ENCODE data around the gene PHF3.
"Not testable (repeated sequence)": the region's sequence is repeated elsewhere in the genome, so short reads cannot be mapped to it uniquely, and the experiment has no call there.

Gene PHF3

GRCh38 chr6:63714091-63714490 lies 78.5 kb downstream of the PHF3 start:
- Histone ChIP-seq H3K36me3 (ENCODE audit: control insufficient read depth, low read depth, low read length) (peaks cover 43% of the 10 kb centered on the region), H3K9me3 (ENCODE audit: control insufficient read depth, low read depth, low read length) (no peaks in the 10 kb centered on the region), H3K27me3 (ENCODE audit: control insufficient read depth, insufficient read depth, low read length) (no peaks in the 10 kb centered on the region)

GRCh38 chr6:63716169-63716568 lies 80.6 kb downstream of the PHF3 start:
- Histone ChIP-seq H3K27ac (ENCODE audit: low read length) (no peak overlapping the region), H3K36me3 (ENCODE audit: control insufficient read depth, low read depth, low read length) (peaks cover 23% of the 10 kb centered on the region), H3K9ac (ENCODE audit: low read length) (no peak overlapping the region), H3K9me3 (ENCODE audit: control insufficient read depth, low read depth, low read length) (no peaks in the 10 kb centered on the region), H3K27me3 (ENCODE audit: control insufficient read depth, insufficient read depth, low read length) (no peaks in the 10 kb centered on the region), H3K4me3 (ENCODE audit: low read length) (no peak overlapping the region), H3K4me1 (ENCODE audit: control insufficient read depth, low read depth, low read length) (no peaks in the 10 kb centered on the region)

More at GRCh38 chr6:63714091-63714490, 78.5 kb downstream of the PHF3 start:
- Histone ChIP-seq H3K4me3 (ENCODE audit: low read length) (no peak overlapping the region), H3K4me1 (ENCODE audit: control insufficient read depth, low read depth, low read length) (no peaks in the 10 kb centered on the region), H3K27ac (ENCODE audit: low read length) (no peak overlapping the region), H3K9ac (ENCODE audit: low read length) (no peak overlapping the region)

- no peak overlapping the region for H3K4me3 ChIP-seq (ENCODE audit: low read length)
- H3K27ac ChIP-seq (ENCODE audit: low read length): no peak overlapping the region
- H3K9ac ChIP-seq (ENCODE audit: low read length): no peak overlapping the region
- H3K4me1 ChIP-seq (ENCODE audit: control insufficient read depth, low read depth, low read length): no peaks in the 10 kb centered on the region
- no peaks in the 10 kb centered on the region for H3K9me3 ChIP-seq (ENCODE audit: control insufficient read depth, low read depth, low read length)
- no peaks in the 10 kb centered on the region for H3K27me3 ChIP-seq (ENCODE audit: control insufficient read depth, insufficient read depth, low read length)
- no peaks in the 10 kb centered on the region for H3K36me3 ChIP-seq (ENCODE audit: control insufficient read depth, low read depth, low read length)
Measured at GRCh38 chr6:63721181-63721580, 85.6 kb downstream of the PHF3 start.

- Histone ChIP-seq H3K4me3 (ENCODE audit: low read length) (no peak overlapping the region), H3K9ac (ENCODE audit: low read length) (no peak overlapping the region), H3K4me1 (ENCODE audit: control insufficient read depth, low read depth, low read length) (no peaks in the 10 kb centered on the region), H3K9me3 (ENCODE audit: control insufficient read depth, low read depth, low read length) (no peaks in the 10 kb centered on the region), H3K36me3 (ENCODE audit: control insufficient read depth, low read depth, low read length) (no peaks in the 10 kb centered on the region), H3K27me3 (ENCODE audit: control insufficient read depth, insufficient read depth, low read length) (no peaks in the 10 kb centered on the region), H3K27ac (ENCODE audit: low read length) (no peak overlapping the region)
Measured at GRCh38 chr6:63724721-63725120, 89.1 kb downstream of the PHF3 start.

GRCh38 chr6:63730311-63730710 lies 94.7 kb downstream of the PHF3 start:
- Histone ChIP-seq H3K9me3 (ENCODE audit: control insufficient read depth, low read depth, low read length) (no peaks in the 10 kb centered on the region), H3K27ac (ENCODE audit: low read length) (no peak overlapping the region), H3K36me3 (ENCODE audit: control insufficient read depth, low read depth, low read length) (no peaks in the 10 kb centered on the region), H3K4me1 (ENCODE audit: control insufficient read depth, low read depth, low read length) (no peaks in the 10 kb centered on the region), H3K9ac (ENCODE audit: low read length) (no peak overlapping the region), H3K4me3 (ENCODE audit: low read length) (no peak overlapping the region), H3K27me3 (ENCODE audit: control insufficient read depth, insufficient read depth, low read length) (no peaks in the 10 kb centered on the region)

GRCh38 chr6:63731930-63732329 lies 96.3 kb downstream of the PHF3 start:
- H3K27ac ChIP-seq (ENCODE audit: low read length): no peak overlapping the region
- no peaks in the 10 kb centered on the region for H3K4me1 ChIP-seq (ENCODE audit: control insufficient read depth, low read depth, low read length)
- H3K9me3 ChIP-seq (ENCODE audit: control insufficient read depth, low read depth, low read length): no peaks in the 10 kb centered on the region
- H3K9ac ChIP-seq (ENCODE audit: low read length): no peak overlapping the region
- no peak overlapping the region for H3K4me3 ChIP-seq (ENCODE audit: low read length)
- H3K36me3 ChIP-seq (ENCODE audit: control insufficient read depth, low read depth, low read length): no peaks in the 10 kb centered on the region
- H3K27me3 ChIP-seq (ENCODE audit: control insufficient read depth, insufficient read depth, low read length): no peaks in the 10 kb centered on the region

GRCh38 chr6:63732336-63732735 lies 96.7 kb downstream of the PHF3 start:
- Histone ChIP-seq H3K9ac (ENCODE audit: low read length) (no peak overlapping the region), H3K27me3 (ENCODE audit: control insufficient read depth, insufficient read depth, low read length) (no peaks in the 10 kb centered on the region), H3K9me3 (ENCODE audit: control insufficient read depth, low read depth, low read length) (no peaks in the 10 kb centered on the region), H3K4me1 (ENCODE audit: control insufficient read depth, low read depth, low read length) (no peaks in the 10 kb centered on the region), H3K27ac (ENCODE audit: low read length) (no peak overlapping the region), H3K36me3 (ENCODE audit: control insufficient read depth, low read depth, low read length) (no peaks in the 10 kb centered on the region), H3K4me3 (ENCODE audit: low read length) (no peak overlapping the region)

GRCh38 chr6:63734923-63735322 lies 99.3 kb downstream of the PHF3 start:
- Histone ChIP-seq H3K27ac (ENCODE audit: low read length) (no peak overlapping the region), H3K4me3 (ENCODE audit: low read length) (no peak overlapping the region), H3K27me3 (ENCODE audit: control insufficient read depth, insufficient read depth, low read length) (no peaks in the 10 kb centered on the region), H3K9ac (ENCODE audit: low read length) (no peak overlapping the region), H3K4me1 (ENCODE audit: control insufficient read depth, low read depth, low read length) (no peaks in the 10 kb centered on the region), H3K36me3 (ENCODE audit: control insufficient read depth, low read depth, low read length) (no peaks in the 10 kb centered on the region), H3K9me3 (ENCODE audit: control insufficient read depth, low read depth, low read length) (no peaks in the 10 kb centered on the region)

GRCh38 chr6:63738190-63738589 lies 102.6 kb downstream of the PHF3 start:
- not testable (repeated sequence) for H3K36me3 ChIP-seq (ENCODE audit: control insufficient read depth, low read depth, low read length); H3K9ac ChIP-seq (ENCODE audit: low read length); H3K9me3 ChIP-seq (ENCODE audit: control insufficient read depth, low read depth, low read length); H3K4me3 ChIP-seq (ENCODE audit: low read length); H3K4me1 ChIP-seq (ENCODE audit: control insufficient read depth, low read depth, low read length); H3K27me3 ChIP-seq (ENCODE audit: control insufficient read depth, insufficient read depth, low read length); H3K27ac ChIP-seq (ENCODE audit: low read length)

GRCh38 chr6:63739094-63739687 lies 103.6 kb downstream of the PHF3 start:
- H3K4me1 ChIP-seq (ENCODE audit: control insufficient read depth, low read depth, low read length): no peaks in the 10 kb centered on the region
- H3K4me3 ChIP-seq (ENCODE audit: low read length): no peak overlapping the region
- H3K9me3 ChIP-seq (ENCODE audit: control insufficient read depth, low read depth, low read length): no peaks in the 10 kb centered on the region
- no peaks in the 10 kb centered on the region for H3K27me3 ChIP-seq (ENCODE audit: control insufficient read depth, insufficient read depth, low read length)
- no peak overlapping the region for H3K27ac ChIP-seq (ENCODE audit: low read length)
- H3K36me3 ChIP-seq (ENCODE audit: control insufficient read depth, low read depth, low read length): no peaks in the 10 kb centered on the region
- H3K9ac ChIP-seq (ENCODE audit: low read length): no peak overlapping the region

- Histone ChIP-seq H3K4me1 (ENCODE audit: control insufficient read depth, low read depth, low read length) (no peaks in the 10 kb centered on the region), H3K36me3 (ENCODE audit: control insufficient read depth, low read depth, low read length) (no peaks in the 10 kb centered on the region), H3K9ac (ENCODE audit: low read length) (no peak overlapping the region), H3K9me3 (ENCODE audit: control insufficient read depth, low read depth, low read length) (no peaks in the 10 kb centered on the region), H3K4me3 (ENCODE audit: low read length) (no peak overlapping the region), H3K27ac (ENCODE audit: low read length) (no peak overlapping the region), H3K27me3 (ENCODE audit: control insufficient read depth, insufficient read depth, low read length) (no peaks in the 10 kb centered on the region)
Measured at GRCh38 chr6:63740709-63741108, 105.1 kb downstream of the PHF3 start.

- Histone ChIP-seq H3K27me3 (ENCODE audit: control insufficient read depth, insufficient read depth, low read length) (no peaks in the 10 kb centered on the region), H3K27ac (ENCODE audit: low read length) (no peak overlapping the region), H3K4me1 (ENCODE audit: control insufficient read depth, low read depth, low read length) (no peaks in the 10 kb centered on the region), H3K4me3 (ENCODE audit: low read length) (no peak overlapping the region), H3K9me3 (ENCODE audit: control insufficient read depth, low read depth, low read length) (no peaks in the 10 kb centered on the region), H3K9ac (ENCODE audit: low read length) (no peak overlapping the region), H3K36me3 (ENCODE audit: control insufficient read depth, low read depth, low read length) (no peaks in the 10 kb centered on the region)
Measured at GRCh38 chr6:63742060-63742459, 106.5 kb downstream of the PHF3 start.
